GM19351 (cell line): Measurements from ENCODE around the gene KISS1R.

Experiments
- ATAC-seq: cut with Tn5 transposase; IDR thresholded peaks from one replicate; pipeline ENCODE4 v1.9.1; 2021; ENCODE audit warnings: mild to moderate bottlenecking, moderate library complexity; ENCODE audit not compliant: unreplicated experiment

Gene KISS1R

GRCh38 chr19:934865-935479 is 17.8 kb downstream of the KISS1R start:
- no peak for ATAC-seq

DNA sequence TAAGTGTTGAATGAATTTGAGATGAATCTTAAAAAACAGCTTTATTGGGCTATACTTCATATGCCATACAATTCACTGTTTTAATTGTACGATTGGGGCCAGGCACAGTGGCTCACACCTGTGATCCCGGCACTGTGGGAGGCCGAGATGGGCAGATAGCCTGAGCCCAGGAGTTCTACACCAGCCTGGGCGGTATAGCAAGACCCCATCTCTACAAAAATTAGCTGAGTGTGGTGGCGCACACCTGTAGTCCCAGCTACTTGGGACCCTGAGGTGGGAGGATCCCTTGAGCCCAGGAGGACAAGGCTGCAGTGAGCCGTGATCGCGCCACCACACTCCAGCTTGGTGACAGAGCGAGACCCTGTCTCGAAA is 19.0 kb downstream of the KISS1R start:
- ATAC-seq: no peak

- no peak for ATAC-seq
These were observed 20.1 kb downstream of the KISS1R start for GRCh38 chr19:937259-937694.

GRCh38 chr19:938233-938923 is 21.2 kb downstream of the KISS1R start:
- ATAC-seq: no peak

- ATAC-seq: no peak
These were observed 22.3 kb downstream of the KISS1R start for GRCh38 chr19:939439-939838.

DNA sequence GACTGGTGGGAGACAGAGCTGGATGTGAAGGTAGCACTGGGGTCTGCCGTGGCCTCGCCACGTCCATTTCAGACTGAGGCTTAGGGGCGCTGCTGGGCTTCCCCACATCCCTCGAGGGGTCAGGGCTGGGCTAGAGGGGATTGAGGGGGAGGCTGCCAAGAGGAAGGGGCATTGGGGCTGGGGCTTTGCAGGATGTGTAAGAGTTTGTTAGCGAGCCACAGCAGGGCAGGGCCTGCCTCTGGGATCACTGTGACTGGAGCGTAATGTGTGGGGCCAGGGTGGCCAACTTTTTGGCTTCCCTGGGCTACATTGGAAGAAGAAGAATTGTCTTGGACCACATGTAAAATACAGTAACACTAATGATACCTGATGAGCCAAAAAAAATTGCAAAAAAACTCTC is 22.8 kb downstream of the KISS1R start:
- ATAC-seq: no peak

DNA sequence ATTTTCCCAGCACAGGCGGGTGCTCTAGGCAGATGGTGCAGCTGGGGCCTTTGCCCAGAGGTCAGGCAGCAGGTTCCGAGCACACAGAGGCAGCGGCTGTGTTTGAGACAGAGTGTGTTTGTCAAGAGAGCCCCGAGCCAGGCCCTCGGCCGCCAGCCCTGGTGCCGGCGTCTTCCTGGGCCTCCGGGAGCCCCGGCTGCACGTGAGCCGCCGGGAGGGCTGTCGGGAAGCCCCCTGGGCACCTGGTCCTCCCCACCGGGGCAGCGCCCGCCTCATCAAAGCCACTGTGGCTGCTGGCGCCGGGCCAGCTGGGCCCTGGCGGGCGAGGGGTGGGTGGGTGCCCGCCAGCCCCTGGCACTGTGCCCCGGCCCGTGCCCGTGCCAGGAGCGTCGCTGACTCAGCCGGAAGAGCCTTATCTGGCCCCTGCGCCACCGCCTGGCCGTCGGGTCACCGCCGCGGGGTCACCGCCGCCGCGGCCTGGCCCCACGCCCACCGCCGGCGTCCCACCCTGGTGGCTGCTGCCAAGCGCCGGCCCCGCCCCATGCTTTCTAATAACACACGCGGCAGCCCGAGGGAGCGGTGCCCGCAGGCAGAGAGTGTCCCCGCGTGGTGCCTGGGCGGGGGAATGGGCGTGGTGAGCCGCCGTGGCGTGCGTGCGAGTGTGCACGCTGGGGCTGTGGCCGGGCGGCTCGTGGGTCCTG is 23.6 kb downstream of the KISS1R start:
- ATAC-seq: no peak

- ATAC-seq: no peak
These were observed 24.4 kb downstream of the KISS1R start for GRCh38 chr19:941292-942132.

DNA sequence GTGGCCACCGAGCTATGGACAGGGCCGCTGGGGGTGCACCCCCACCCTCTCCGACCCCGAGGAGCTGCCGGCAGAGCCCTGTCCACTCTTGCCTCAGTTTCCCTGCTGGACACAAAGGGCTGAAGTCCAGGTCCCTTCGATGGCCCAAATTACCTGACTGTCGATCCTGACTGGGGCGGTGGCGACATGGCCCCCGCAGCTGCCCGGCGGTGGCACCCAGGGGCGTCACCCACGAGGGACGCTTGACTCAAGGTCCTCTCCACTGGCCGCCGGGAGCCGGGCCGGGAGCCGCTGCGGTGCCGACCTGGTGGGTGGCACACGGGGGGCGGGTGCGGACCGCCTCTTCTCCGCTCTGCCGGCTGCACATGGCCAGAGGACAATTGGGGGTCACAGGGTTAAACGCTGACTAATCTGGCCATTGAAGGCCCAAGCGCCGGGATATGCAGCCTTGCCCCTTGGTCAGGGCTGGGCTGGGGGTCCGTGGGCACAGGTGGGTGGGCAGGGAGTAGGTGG is 25.1 kb downstream of the KISS1R start:
- no peak for ATAC-seq

- ATAC-seq: no peak
These were observed 26.5 kb downstream of the KISS1R start for GRCh38 chr19:943551-944170.

- no peak for ATAC-seq
These were observed 27.0 kb downstream of the KISS1R start for GRCh38 chr19:944171-944567.

GRCh38 chr19:944663-945241 is 27.6 kb downstream of the KISS1R start:
- no peak for ATAC-seq

- ATAC-seq: no peak
These were observed 28.5 kb downstream of the KISS1R start for GRCh38 chr19:945401-946252.

DNA sequence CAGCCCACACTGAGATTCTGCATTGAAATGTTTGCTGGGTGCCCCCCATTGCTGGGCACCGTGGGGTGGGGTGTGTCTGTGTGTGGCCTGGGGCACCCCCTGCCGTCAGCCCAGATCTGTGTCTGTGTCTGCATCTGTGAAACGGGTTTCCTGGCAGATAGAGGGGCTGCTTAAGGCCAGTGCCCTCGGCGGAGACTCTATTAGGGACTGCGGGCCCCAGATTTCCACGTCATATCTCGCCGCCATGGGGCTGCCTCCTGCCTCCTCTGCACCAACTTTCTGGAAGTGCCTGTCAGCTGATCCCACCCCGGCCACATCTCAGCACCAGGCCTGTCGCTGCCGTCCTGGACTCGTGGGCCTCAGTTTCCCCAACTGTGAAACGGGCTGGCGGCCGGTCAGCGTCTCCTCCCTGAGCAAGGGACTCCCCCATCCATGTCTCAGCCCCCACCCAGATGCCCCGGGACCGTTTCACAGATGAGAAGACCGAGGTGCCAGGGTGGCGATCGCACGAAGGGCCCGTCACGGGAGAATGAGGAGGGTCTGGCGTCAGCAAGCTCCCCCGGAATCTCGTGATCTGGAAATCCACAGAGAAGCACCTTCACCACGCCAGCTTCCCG is 30.1 kb downstream of the KISS1R start:
- no peak for ATAC-seq

DNA sequence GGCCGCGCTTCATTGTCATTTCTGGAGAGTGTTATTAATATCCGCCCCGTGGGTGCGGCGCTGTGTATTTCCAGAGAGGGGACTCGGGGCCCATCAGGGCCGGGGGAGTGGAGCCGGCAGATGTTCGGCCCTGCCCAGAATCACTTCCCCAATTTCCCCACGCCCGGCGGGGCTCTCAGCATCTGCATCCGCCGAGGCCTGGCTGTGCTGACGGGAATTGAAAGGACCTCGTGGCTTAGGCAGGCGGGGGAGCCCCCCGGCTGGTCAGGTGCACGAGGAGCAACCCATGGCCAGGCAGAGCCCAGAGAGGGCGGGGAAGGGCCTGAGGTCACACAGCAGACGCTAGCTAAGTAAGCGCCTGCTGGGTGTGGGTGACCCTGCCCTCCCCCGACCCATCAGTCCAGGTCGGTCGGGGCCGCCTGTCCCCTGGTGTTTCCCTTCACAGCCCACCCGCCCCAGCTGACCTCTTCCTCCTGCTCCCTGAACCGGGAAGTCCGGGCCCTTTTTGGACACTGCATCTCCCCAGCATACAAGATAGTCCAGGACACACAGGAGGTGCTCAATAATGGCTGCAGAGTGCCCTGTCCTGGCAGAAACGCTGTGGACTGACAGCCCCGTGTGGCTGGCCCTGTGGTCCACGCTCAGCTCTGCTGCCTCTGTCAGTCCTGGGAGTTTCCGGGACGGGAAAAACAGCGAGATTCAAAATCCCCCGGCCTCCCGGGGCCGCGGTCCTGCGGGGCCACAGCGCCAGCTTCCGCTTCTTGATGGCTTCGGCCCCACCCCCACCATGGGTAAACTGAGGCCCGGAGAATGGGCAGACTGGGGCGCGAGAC is 30.8 kb downstream of the KISS1R start:
- peak; percentile 61 for ATAC-seq

DNA sequence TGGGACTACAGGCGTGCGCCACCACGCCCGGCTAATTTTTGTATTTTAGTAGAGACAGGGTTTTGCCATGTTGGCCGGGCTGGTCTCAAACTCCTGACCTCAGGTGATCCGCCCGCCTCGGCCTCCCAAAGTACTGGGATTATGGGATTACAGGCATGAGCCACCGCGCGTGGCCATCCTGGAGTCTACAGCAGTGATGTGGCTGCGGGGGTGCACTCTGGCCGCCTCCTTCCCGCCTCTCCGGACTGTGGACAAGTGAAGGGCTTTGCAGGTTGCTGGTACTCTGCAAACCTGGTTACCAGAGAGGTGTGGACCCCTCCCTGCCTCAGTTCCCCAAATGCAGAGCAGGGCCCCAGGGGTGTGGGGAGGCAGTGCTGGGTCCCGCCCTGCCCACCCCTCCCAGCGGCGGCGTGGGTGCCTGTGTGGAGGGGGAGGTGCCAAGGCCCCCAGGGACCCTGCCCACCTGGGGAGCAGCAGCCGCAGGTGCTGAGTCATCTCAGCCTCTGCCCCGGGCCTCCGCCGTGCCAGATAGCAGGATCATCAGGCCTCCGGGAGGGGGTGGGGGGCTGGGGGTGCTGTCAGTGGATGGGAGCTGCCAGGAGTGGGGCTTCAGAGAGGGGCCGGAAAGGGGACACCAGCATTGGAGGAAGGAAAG is 31.8 kb downstream of the KISS1R start:
- no peak for ATAC-seq

GRCh38 chr19:950352-951066 is 33.4 kb downstream of the KISS1R start:
- no peak for ATAC-seq
